Measurements from ENCODE around the gene PTPRK. TPM values are rescaled to one million over a fixed set of nuclear protein-coding genes. Genes with fewer than 3 reads are reported as not detected.

Gene PTPRK
- total and polyA plus RNA-seq, 2 of the 13 experiments (the other 11 are each of a cell fraction or from before 2014, with no cell fraction given) = 43.6 to 98.3 TPM

- TF ChIP-seq ZNF326 (CRISPR knock-in tag; IDR thresholded peaks at IDR 0.05; ENCODE audit: borderline replicate concordance) (no peak), FOXJ3 (CRISPR knock-in tag; IDR thresholded peaks at IDR 0.05; ENCODE audit: borderline replicate concordance) (peak; percentile 50; the same call in 1 of the 2 replicates), ZNF12 (CRISPR knock-in tag; IDR thresholded peaks at IDR 0.05) (no peak), ZNF737 (CRISPR knock-in tag; IDR thresholded peaks at IDR 0.05; ENCODE audit: borderline replicate concordance) (no peak), ZNF10 (CRISPR knock-in tag; IDR thresholded peaks at IDR 0.05; ENCODE audit: borderline replicate concordance, low read depth) (no peak), GMEB1 (CRISPR knock-in tag; IDR thresholded peaks at IDR 0.05; ENCODE audit: borderline replicate concordance) (no peak), GFI1 (CRISPR knock-in tag; IDR thresholded peaks at IDR 0.05; ENCODE audit: borderline replicate concordance) (no peak), TBX2 (CRISPR knock-in tag; IDR thresholded peaks at IDR 0.05; ENCODE audit: borderline replicate concordance) (0 out of 2 replicates have a peak, but pooled peaks have one; percentile 19), ZNF276 (CRISPR knock-in tag; IDR thresholded peaks at IDR 0.05; ENCODE audit: low read depth) (no peak), MAF1 (CRISPR knock-in tag; IDR thresholded peaks at IDR 0.05; ENCODE audit: borderline replicate concordance) (no peak), RXRB (CRISPR knock-in tag; IDR thresholded peaks at IDR 0.05; ENCODE audit: borderline replicate concordance) (no peak), AHDC1 (CRISPR knock-in tag; IDR thresholded peaks at IDR 0.05; ENCODE audit: borderline replicate concordance) (peak; percentile 85; the same call in 1 of the 2 replicates), THAP9 (CRISPR knock-in tag; IDR thresholded peaks at IDR 0.05; ENCODE audit: borderline replicate concordance) (no peak), ZFP37 (CRISPR knock-in tag; IDR thresholded peaks at IDR 0.05; ENCODE audit: borderline replicate concordance) (no peak), ZC3H4 (CRISPR knock-in tag; IDR thresholded peaks at IDR 0.05; ENCODE audit: borderline replicate concordance) (no peak), POLR2A (IDR thresholded peaks at IDR 0.05; ENCODE audit: insufficient read depth in 1 of 2, low read depth in 2 of 2, low read length in 2 of 2) (no peak)
Measured at GRCh38 chr6:128339635-128340450, 180.6 kb downstream of the PTPRK start (continued).

Measured in HepG2 (cell line).